HEK293T (cell line): ENCODE results near the gene AIDA.

ENCODE experiments used
- CTCF ChIA-PET: fragments of 350-600 bp; formaldehyde crosslinking; extraction: SDS; loops from one replicate; lab custom pipeline; 2021; ENCODE audit warnings: antibody characterized with exemption, inconsistent platforms; lab: Yijun Ruan, JAX
- POLR2A ChIA-PET: fragments of 350-600 bp; formaldehyde crosslinking; extraction: SDS; loops from one replicate; lab custom pipeline; 2020; ENCODE audit warnings: antibody characterized with exemption, inconsistent platforms; lab: Yijun Ruan, JAX
- DNase-seq: peaks from one replicate; pipeline ENCODE4 v3.0.0; 2012; ENCODE audit warnings: mixed read lengths; ENCODE audit errors: extremely low spot score
- ARNT ChIP-seq: fragments of 450-650 bp; IDR thresholded peaks from 2 replicates; pipeline ENCODE4 v1.6.1; 2017; ENCODE audit warnings: mild to moderate bottlenecking
- BHLHE40 ChIP-seq: fragments of 450-650 bp; IDR thresholded peaks from 2 replicates; pipeline ENCODE4 v1.6.1; 2016; ENCODE audit warnings: mild to moderate bottlenecking, moderate library complexity, borderline replicate concordance
- CTBP1 ChIP-seq: fragments of 450-650 bp; IDR thresholded peaks from 2 replicates; pipeline ENCODE4 v1.6.1; 2016; ENCODE audit warnings: borderline replicate concordance
- ELF4 ChIP-seq: fragments of 450-650 bp; IDR thresholded peaks from 2 replicates; pipeline ENCODE4 v1.6.1; 2017; ENCODE audit warnings: antibody characterized with exemption
- FOXA1 ChIP-seq: fragments of 450-650 bp; IDR thresholded peaks from 2 replicates; pipeline ENCODE4 v1.6.1; 2016; ENCODE audit warnings: mild to moderate bottlenecking
- FOXK2 ChIP-seq: fragments of 450-650 bp; IDR thresholded peaks from 2 replicates; pipeline ENCODE4 v1.6.1; 2016; ENCODE audit warnings: mild to moderate bottlenecking
- FOXM1 ChIP-seq: fragments of 450-650 bp; IDR thresholded peaks from 2 replicates; pipeline ENCODE4 v1.6.1; 2017; ENCODE audit warnings: mild to moderate bottlenecking, borderline replicate concordance
- HDGF ChIP-seq: fragments of 450-650 bp; IDR thresholded peaks from 2 replicates; pipeline ENCODE4 v1.6.1; 2017; ENCODE audit warnings: antibody characterized with exemption, borderline replicate concordance
- L3MBTL2 ChIP-seq: fragments of 450-650 bp; conservative IDR thresholded peaks from 2 replicates; pipeline ENCODE4 v1.6.1; 2016; ENCODE audit warnings: mild to moderate bottlenecking
- LEF1 ChIP-seq: fragments of 450-650 bp; IDR thresholded peaks from 2 replicates; pipeline ENCODE4 v1.6.1; 2017; ENCODE audit warnings: mild to moderate bottlenecking, borderline replicate concordance
- NFRKB ChIP-seq: fragments of 450-650 bp; IDR thresholded peaks from 2 replicates; pipeline ENCODE4 v1.6.1; 2016; ENCODE audit warnings: mild to moderate bottlenecking, moderate library complexity
- SP1 ChIP-seq: fragments of 450-650 bp; IDR thresholded peaks from 2 replicates; pipeline ENCODE4 v1.6.1; 2017
- SUZ12 ChIP-seq: fragments of 450-650 bp; IDR thresholded peaks from 2 replicates; pipeline ENCODE4 v1.6.1; 2016; ENCODE audit warnings: mild to moderate bottlenecking
- TARDBP ChIP-seq: fragments of 450-650 bp; IDR thresholded peaks from 2 replicates; pipeline ENCODE4 v1.6.1; 2016
- ZNF384 ChIP-seq: fragments of 450-650 bp; IDR thresholded peaks from 2 replicates; pipeline ENCODE4 v1.6.1; 2016
- TF ChIP-seq, protein P1 (sequence below): fragments of 450-650 bp; IDR thresholded peaks from 2 replicates; pipeline ENCODE4 v1.6.1; 2016

Gene AIDA

DNA sequence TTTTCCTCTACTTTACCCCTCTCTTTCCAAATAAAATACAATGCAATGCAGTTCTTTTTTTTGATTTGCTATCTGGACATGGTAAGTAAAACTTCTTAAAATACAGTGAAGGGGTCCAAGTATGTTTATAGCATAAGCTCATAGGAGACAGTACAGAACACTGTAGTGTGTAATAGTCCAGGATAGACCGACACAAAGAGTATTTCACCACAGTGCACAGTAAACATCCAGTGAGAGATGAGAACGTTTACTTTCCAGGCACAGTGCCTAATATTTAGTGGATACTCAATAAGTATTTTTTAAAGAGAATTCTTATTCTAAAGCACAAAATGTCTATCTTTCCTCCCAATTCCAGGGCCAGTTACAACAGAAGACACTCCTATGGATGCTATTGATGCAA, 79.5 kb downstream of the AIDA start:
- no peak for DNase-seq
- no peak for TF ChIP-seq HDGF
- TF ChIP-seq ARNT = no peak
- no peak for TF ChIP-seq SUZ12
- TF ChIP-seq L3MBTL2 = no peak
- TF ChIP-seq BHLHE40 = no peak
- no peak for TF ChIP-seq TARDBP
- TF ChIP-seq NFRKB = no peak
- TF ChIP-seq, protein P1, sequence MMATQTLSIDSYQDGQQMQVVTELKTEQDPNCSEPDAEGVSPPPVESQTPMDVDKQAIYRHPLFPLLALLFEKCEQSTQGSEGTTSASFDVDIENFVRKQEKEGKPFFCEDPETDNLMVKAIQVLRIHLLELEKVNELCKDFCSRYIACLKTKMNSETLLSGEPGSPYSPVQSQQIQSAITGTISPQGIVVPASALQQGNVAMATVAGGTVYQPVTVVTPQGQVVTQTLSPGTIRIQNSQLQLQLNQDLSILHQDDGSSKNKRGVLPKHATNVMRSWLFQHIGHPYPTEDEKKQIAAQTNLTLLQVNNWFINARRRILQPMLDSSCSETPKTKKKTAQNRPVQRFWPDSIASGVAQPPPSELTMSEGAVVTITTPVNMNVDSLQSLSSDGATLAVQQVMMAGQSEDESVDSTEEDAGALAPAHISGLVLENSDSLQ = no peak
- TF ChIP-seq SP1 = no peak
- no peak for TF ChIP-seq FOXM1
- TF ChIP-seq FOXA1 = no peak
- no peak for TF ChIP-seq ZNF384
- TF ChIP-seq CTBP1 = no peak
- ChIA-PET POLR2A (no interaction called here), CTCF (interaction anchor here (1.0 kb wide), 1 partner anchor 168 kb away, joined by 3 read pairs; no protein-coding TSS in a partner anchor)

DNA sequence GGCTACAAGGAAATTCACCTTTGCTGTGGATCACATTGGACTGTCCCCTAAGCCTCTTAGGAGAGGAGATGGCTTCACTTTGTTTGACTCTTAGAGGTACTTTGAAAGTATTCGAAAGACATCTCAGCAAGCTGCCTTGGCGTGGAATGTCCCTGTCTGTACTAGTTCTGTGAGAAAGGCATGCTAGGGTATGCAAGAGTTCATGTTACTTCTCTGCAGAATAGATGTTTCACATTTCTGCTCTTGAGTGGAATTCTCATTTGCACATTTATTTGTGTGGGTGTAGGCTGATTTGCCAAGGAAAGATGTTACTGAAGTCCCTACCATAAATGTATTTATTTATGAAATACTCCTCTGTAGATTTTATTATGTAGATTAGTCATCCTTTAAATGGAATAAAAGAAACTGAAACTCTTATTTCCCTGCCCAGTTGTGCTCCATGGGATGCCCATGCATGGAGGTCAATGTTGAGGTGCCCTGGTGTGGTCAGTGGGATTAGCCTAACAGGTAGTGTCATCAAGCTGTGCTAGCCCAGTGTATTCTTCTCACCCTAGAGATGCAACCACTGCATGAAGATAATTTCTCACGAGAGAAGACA, 80.6 kb downstream of the AIDA start:
- ChIA-PET POLR2A (no interaction called here), CTCF (interaction anchor here (1.0 kb wide), 1 partner anchor 167 kb away, joined by 3 read pairs; no protein-coding TSS in a partner anchor)
- TF ChIP-seq ZNF384 (no peak), SP1 (no peak), BHLHE40 (no peak), LEF1 (no peak), CTBP1 (no peak), FOXA1 (no peak), HDGF (no peak), L3MBTL2 (no peak), ARNT (no peak), TARDBP (no peak), SUZ12 (no peak), NFRKB (no peak), ELF4 (no peak), FOXM1 (no peak), FOXK2 (no peak)
- TF ChIP-seq, protein P1 = no peak
- DNase-seq = no peak

DNA sequence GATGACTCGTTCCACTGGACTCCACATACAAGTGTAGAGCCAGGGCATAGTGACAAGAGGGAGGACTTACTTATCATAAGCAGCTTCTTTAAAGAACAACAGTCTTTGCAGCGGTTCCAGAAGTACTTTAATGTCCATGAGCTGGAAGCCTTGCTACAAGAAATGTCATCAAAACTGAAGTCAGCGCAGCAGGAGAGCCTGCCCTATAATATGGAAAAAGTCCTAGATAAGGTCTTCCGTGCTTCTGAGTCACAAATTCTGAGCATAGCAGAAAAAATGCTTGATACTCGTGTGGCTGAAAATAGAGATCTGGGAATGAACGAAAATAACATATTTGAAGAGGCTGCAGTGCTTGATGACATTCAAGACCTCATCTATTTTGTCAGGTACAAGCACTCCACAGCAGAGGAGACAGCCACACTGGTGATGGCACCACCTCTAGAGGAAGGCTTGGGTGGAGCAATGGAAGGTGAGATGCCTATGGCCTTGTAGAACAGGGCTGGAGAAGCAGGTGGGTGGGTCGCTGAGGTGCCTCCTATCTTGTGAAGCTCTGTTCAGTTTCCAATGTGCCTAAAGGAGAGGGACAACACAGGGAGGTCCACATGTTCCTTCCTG, 82.3 kb downstream of the AIDA start:
- CTCF ChIA-PET = no interaction called here
- DNase-seq = no peak
- no peak for TF ChIP-seq ZNF384
- TF ChIP-seq NFRKB = no peak
- TF ChIP-seq LEF1 = no peak
- TF ChIP-seq BHLHE40 = no peak
- TF ChIP-seq, protein P1 = no peak
- POLR2A ChIA-PET = no interaction called here

DNA sequence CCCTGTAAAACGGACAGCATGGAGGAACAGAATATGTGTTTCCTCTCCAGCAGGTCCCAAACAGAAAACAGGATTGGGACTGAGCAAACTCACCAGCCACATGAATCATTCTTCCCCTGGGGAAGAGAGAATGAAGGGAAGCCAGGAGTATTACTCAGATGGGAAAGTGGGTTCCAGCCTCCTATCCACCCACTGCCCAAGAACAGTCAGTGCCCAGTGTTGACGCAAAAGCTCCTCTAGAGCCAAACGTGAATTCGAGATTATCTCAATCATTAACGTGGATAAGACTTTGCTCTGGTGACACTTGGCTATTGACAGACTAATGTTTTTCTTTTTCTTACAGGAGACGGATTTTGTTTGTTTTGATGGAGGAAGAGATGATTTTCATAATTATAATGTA, 85.1 kb downstream of the AIDA start:
- ChIA-PET POLR2A (no interaction called here), CTCF (no interaction called here)
- no peak for DNase-seq
- TF ChIP-seq SP1 = no peak
- TF ChIP-seq LEF1 = no peak
- no peak for TF ChIP-seq FOXM1
- TF ChIP-seq SUZ12 = no peak
- no peak for TF ChIP-seq HDGF
- no peak for TF ChIP-seq FOXA1
- no peak for TF ChIP-seq FOXK2

DNA sequence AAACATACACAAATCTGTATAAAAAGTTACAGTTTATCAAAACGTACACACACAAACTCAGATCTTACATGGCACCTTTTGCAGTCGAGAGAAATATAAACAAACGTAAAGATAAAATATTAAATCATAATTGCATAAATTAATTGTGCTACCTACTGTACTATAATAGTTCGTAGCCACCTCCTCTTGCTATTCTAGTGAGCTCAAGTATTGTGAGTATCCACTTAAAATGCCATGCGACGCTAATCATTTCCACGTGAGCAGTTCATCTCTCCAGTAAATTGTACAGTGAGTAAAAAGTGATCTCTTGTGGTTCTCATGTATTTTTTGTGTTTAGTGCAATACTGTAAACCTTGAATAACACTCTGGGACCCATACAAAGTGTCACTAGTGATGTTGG, 88.1 kb downstream of the AIDA start:
- no peak for DNase-seq
- TF ChIP-seq TARDBP = no peak
- no peak for TF ChIP-seq FOXA1
- TF ChIP-seq HDGF = no peak
- TF ChIP-seq, protein P1 = no peak
- TF ChIP-seq CTBP1 = no peak
- TF ChIP-seq SP1 = no peak
- no peak for TF ChIP-seq FOXM1
- no peak for TF ChIP-seq SUZ12
- no peak for TF ChIP-seq ELF4
- TF ChIP-seq L3MBTL2 = no peak
- no peak for TF ChIP-seq FOXK2
- ChIA-PET POLR2A (no interaction called here), CTCF (interaction anchor here (0.7 kb wide), 1 partner anchor 185 kb away, joined by 7 read pairs; no protein-coding TSS in a partner anchor)

DNA sequence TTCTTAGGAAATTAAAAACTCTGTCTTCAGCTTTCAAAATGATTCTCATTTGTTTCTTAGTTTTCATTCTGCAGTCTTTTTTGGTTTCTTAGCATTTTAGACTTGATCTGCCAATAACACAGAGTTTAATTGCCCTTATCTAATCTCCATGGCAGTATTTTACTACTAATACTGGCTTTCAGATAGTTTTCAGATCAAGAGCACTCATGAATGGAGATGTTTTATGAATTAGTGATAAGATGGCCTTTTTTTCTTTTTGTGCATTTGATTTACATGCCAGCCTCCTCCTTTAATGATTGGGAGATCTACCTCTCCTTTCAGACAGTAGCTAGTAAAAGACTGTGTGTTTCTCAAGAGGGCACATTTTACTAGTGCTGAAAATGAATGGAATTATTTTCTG, 88.8 kb downstream of the AIDA start:
- CTCF ChIA-PET = interaction anchor here (0.5 kb wide), 1 partner anchor 919 kb away, joined by 3 read pairs; no protein-coding TSS in a partner anchor
- TF ChIP-seq FOXM1 = no peak
- TF ChIP-seq HDGF = no peak
- no peak for TF ChIP-seq TARDBP
- POLR2A ChIA-PET = interaction anchor here (0.7 kb wide), 1 partner anchor 34 kb away, joined by 4 read pairs; the partner anchor contains the start of gene TAF1A
- no peak for DNase-seq
